ENCODE measurements around the gene DTYMK. TPM values are rescaled to one million over a fixed set of nuclear protein-coding genes. Genes with fewer than 3 reads are reported as not detected.
A peak's percentile ranks its signal among the peaks of the same experiment; 100 is the strongest.

Gene DTYMK
- total RNA-seq, 2 donors from 2014 or later = 55.5 to 107 TPM

DNA sequence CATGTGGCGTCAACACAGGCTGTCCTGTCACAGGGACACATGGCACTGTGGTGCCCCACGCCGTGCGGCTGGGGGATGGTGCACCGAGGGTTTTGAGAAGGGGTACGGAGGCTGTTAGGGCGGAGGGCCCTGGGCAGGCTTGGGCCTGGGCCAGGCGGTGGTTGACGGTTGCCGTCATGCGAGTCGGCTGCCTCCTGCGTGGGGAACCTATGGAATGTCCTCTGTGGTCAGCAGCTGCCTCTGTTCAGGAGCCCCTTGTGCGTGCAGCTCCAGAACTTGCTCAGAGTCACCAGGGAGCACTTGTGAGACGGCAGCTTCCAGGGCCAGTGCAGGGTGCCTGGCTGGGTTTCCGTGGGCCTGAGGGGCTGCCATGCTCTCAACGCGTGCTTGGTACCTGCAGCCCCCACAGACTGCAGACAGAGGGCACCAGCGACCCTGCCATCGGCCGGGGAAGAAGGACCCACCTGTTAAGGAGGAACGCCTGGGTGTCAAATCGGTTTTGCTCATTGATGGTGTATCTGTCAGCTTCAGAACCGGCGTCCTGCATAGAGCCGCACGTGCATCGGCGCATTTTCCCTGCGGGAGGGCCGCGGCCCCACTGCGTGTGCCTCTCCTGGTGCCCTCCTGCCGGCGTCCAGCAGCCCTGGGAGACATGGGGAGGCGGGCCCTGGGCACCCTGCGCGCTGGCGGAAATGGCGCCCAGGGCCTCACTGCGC lies 37.8 kb upstream of the DTYMK start:
- no peak overlapping the region for H3K27ac Mint-ChIP-seq
- peak; percentile 24 for ATAC-seq (replicated peaks)

GRCh38 chr2:241722896-241723454 lies 36.4 kb upstream of the DTYMK start:
- H3K27me3 Mint-ChIP-seq = no peaks in the 10 kb centered on the region
- no peak for ATAC-seq (replicated peaks)
- no peak overlapping the region for H3K4me3 Mint-ChIP-seq
- peaks cover 52% of the 10 kb centered on the region for H3K36me3 Mint-ChIP-seq (ENCODE audit: low read depth)
- no peak overlapping the region for H3K27ac Mint-ChIP-seq
- no peaks in the 10 kb centered on the region for H3K9me3 Mint-ChIP-seq
- H3K4me1 Mint-ChIP-seq = no peaks in the 10 kb centered on the region

More for the DNA sequence above, 37.8 kb upstream of the DTYMK start:
- no peaks in the 10 kb centered on the region for H3K9me3 Mint-ChIP-seq
- H3K27me3 Mint-ChIP-seq = no peaks in the 10 kb centered on the region
- H3K36me3 Mint-ChIP-seq (ENCODE audit: low read depth) = peaks cover 43% of the 10 kb centered on the region
- H3K4me1 Mint-ChIP-seq = no peaks in the 10 kb centered on the region
- H3K4me3 Mint-ChIP-seq = no peak overlapping the region

- ATAC-seq (replicated peaks) = no peak
- no peaks in the 10 kb centered on the region for H3K4me1 Mint-ChIP-seq
Measured at GRCh38 chr2:241721852-241722251, 35.2 kb upstream of the DTYMK start.

DNA sequence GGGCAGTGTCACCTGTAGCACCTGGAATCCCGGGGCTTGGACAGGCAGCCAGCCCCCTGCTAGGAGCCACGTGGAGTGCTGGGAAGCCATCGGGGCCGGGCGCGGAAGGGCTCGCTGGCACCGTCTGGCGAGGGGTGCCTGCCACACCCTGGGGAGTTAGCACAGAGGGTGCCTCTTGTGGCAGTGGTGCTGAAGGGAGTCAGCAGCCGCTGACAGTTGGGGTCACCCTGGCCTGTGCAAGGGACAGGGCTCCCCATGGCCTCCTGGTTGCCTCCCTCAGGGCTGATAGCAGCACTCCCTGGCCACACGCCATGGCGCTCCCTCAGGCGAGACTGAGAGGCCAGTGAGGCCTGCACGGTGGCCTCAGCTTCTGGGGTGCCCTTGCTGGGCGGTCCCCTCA lies 33.9 kb upstream of the DTYMK start:
- H3K27ac Mint-ChIP-seq = no peak overlapping the region
- H3K9me3 Mint-ChIP-seq = no peaks in the 10 kb centered on the region
- H3K36me3 Mint-ChIP-seq (ENCODE audit: low read depth) = peaks cover 71% of the 10 kb centered on the region
- H3K4me1 Mint-ChIP-seq = no peaks in the 10 kb centered on the region
- no peak for ATAC-seq (replicated peaks)
- H3K4me3 Mint-ChIP-seq = no peak overlapping the region
- no peaks in the 10 kb centered on the region for H3K27me3 Mint-ChIP-seq

More at GRCh38 chr2:241721852-241722251, 35.2 kb upstream of the DTYMK start:
- Mint-ChIP-seq H3K4me3 (no peak overlapping the region), H3K27me3 (no peaks in the 10 kb centered on the region), H3K27ac (peak overlapping the region; percentile 70), H3K36me3 (ENCODE audit: low read depth) (peaks cover 63% of the 10 kb centered on the region), H3K9me3 (no peaks in the 10 kb centered on the region)

DNA sequence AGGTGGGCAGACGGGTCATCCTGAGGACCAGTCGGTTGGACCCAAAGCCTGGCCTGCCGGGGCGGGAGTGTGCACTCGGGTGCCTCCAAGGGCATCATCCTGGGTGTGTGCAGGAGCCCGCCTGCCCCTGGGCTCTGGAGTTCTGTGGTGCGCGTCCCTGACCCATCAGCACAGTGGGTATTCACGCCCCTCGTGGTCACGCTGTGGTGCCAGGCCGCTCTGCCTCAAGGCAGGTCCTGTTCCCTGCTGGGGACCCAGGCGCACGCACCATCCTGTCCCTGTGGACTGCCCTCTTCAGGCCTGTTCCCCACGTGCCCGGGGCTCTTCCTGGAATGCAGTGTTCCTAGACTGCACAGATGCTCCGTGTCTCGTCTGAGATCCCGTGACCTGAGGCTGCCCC lies 33.5 kb upstream of the DTYMK start:
- Mint-ChIP-seq H3K9me3 (no peaks in the 10 kb centered on the region), H3K27me3 (no peaks in the 10 kb centered on the region), H3K4me3 (no peak overlapping the region), H3K4me1 (no peaks in the 10 kb centered on the region), H3K36me3 (ENCODE audit: low read depth) (peaks cover 74% of the 10 kb centered on the region), H3K27ac (no peak overlapping the region)
- ATAC-seq (replicated peaks) = no peak

GRCh38 chr2:241719093-241719492 lies 32.5 kb upstream of the DTYMK start:
- Mint-ChIP-seq H3K9me3 (no peaks in the 10 kb centered on the region), H3K4me1 (no peaks in the 10 kb centered on the region), H3K36me3 (ENCODE audit: low read depth) (peaks cover 82% of the 10 kb centered on the region), H3K27ac (no peak overlapping the region), H3K4me3 (no peak overlapping the region), H3K27me3 (no peaks in the 10 kb centered on the region)
- ATAC-seq (replicated peaks) = no peak

DNA sequence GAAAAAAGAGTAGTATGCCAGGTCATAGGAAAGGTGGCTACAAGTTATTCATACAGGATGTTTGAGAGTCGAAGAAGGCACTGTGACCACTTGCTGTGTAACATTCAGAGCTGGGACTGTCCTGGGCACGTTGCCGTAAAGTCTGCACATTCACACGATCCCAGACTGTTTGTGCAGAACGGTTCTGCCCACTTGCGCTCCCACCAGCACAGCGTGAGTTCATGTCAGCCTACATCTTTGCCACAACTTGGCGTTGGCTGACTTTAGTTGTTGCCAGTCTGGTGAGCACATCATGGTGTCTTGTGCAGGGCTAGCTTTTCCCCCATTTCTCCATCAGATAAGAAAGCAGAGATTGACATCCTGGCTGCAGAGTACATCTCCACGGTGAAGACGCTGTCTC lies 22.3 kb upstream of the DTYMK start:
- H3K4me3 Mint-ChIP-seq = no peak overlapping the region
- peaks cover 97% of the 10 kb centered on the region for H3K36me3 Mint-ChIP-seq (ENCODE audit: low read depth)
- H3K27ac Mint-ChIP-seq = no peak overlapping the region
- H3K4me1 Mint-ChIP-seq = peaks cover 8% of the 10 kb centered on the region
- H3K27me3 Mint-ChIP-seq = no peaks in the 10 kb centered on the region
- no peak for ATAC-seq (replicated peaks)
- H3K9me3 Mint-ChIP-seq = no peaks in the 10 kb centered on the region

GRCh38 chr2:241706537-241706936 lies 19.9 kb upstream of the DTYMK start:
- ATAC-seq (replicated peaks) = no peak
- Mint-ChIP-seq H3K27ac (no peak overlapping the region), H3K36me3 (ENCODE audit: low read depth) (peaks cover 84% of the 10 kb centered on the region), H3K4me3 (no peak overlapping the region), H3K4me1 (peaks cover 14% of the 10 kb centered on the region), H3K27me3 (no peaks in the 10 kb centered on the region), H3K9me3 (no peaks in the 10 kb centered on the region)

DNA sequence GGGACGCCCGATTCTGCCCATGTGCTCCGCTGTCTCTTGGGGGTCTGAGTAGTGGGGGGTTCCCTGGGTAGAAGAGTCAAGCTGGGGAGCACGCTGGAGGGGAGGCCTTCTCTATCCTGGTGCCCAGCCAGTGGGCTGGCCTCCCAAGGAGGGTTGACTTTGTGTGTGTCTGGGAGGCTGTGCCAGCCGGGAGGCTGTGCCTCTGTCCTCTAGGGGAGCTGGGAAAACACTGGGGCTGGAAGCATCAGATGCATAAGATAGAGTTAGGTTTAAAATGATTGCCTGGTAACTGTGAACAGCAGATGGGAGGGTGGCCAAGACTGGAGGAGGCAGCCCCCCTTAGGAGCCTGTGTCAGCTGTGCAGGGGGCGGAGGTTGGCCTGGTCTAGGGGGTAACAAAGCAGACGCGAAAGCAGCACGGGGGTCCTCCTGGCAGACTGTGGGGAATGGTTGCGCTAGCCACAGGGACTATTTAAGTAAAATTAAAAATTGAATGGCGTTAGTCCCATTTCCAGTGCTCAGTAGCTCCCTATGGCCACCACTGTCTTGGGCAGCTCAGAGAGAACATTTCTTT lies 16.5 kb upstream of the DTYMK start:
- Mint-ChIP-seq H3K27ac (peak overlapping the region; percentile 89), H3K4me3 (peak overlapping the region; percentile 88), H3K36me3 (ENCODE audit: low read depth) (peaks cover 59% of the 10 kb centered on the region), H3K27me3 (no peaks in the 10 kb centered on the region), H3K9me3 (no peaks in the 10 kb centered on the region), H3K4me1 (peaks cover 13% of the 10 kb centered on the region)
- no peak for ATAC-seq (replicated peaks)

DNA sequence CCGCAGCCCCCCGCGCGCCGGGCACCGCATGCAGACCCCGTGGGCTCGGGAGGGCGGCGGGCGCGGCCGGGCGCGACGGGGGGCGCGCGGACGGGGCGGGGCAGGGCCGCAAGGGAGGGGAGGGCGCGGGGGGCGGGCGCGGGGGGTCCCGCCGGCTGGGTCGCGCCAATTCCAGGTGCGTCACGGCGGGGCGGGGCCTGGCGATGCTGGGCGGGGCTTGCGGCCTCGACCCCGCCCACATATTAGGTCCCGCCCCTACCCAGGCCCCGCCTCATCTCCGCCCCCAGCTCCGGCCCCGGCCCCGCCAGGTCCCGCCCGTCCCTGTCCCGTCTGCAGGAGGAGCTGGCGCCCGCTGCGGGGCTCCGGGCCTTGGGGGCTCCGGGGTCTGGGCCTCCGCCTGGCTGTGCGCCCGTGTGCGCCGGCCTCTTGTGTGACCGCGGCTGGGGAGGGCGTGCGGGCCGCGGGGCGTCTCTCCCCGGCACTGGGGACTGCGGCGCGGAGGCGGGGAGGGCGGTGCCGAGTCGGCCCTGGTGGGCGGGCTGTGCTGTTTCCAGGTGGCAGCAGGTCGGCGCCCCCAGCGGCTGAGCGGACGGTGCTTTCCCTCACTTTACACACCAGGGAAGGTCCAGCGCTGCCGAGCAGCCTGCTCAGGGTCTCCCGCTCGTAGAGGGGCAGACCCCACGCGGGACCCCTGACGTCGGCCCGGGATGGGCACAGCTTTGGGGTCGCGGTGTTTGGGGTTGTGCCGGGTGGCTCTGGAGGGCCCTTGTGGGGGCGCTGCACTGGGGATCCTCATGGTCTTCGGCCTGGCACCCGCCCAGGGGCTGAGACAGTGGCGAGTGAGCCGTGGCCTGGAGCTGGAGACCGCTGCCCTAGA lies 15.8 kb upstream of the DTYMK start:
- Mint-ChIP-seq H3K27ac (peak overlapping the region; percentile 89), H3K27me3 (no peaks in the 10 kb centered on the region), H3K9me3 (no peaks in the 10 kb centered on the region), H3K36me3 (ENCODE audit: low read depth) (peaks cover 51% of the 10 kb centered on the region), H3K4me1 (peaks cover 13% of the 10 kb centered on the region), H3K4me3 (peak overlapping the region; percentile 88)
- ATAC-seq (replicated peaks) = peak; percentile 79

- ATAC-seq (replicated peaks) = peak; percentile 76
- H3K9me3 Mint-ChIP-seq = no peaks in the 10 kb centered on the region
- no peaks in the 10 kb centered on the region for H3K27me3 Mint-ChIP-seq
Measured at GRCh38 chr2:241701399-241702154, 15.0 kb upstream of the DTYMK start, which contains the start of gene ING5. TSS of gene ING5 (plus strand) at chr2:241702039. CDS start at chr2:241702066, 27 bp downstream.

GRCh38 chr2:241701149-241701398 lies 14.5 kb upstream of the DTYMK start:
- peak overlapping the region; percentile 81 for H3K27ac Mint-ChIP-seq
- no peak for ATAC-seq (replicated peaks)
- peak overlapping the region; percentile 82 for H3K4me3 Mint-ChIP-seq
- peaks cover 39% of the 10 kb centered on the region for H3K36me3 Mint-ChIP-seq (ENCODE audit: low read depth)
- no peaks in the 10 kb centered on the region for H3K9me3 Mint-ChIP-seq
- no peaks in the 10 kb centered on the region for H3K27me3 Mint-ChIP-seq
- peaks cover 13% of the 10 kb centered on the region for H3K4me1 Mint-ChIP-seq

More at GRCh38 chr2:241701399-241702154, 15.0 kb upstream of the DTYMK start, which contains the start of gene ING5:
- Mint-ChIP-seq H3K36me3 (ENCODE audit: low read depth) (peaks cover 43% of the 10 kb centered on the region), H3K27ac (peak within 1 kb of the TSS; percentile 89), H3K4me3 (peak within 1 kb of the TSS; percentile 88), H3K4me1 (peaks cover 13% of the 10 kb centered on the region)

GRCh38 chr2:241695651-241696050 lies 9.0 kb upstream of the DTYMK start:
- no peak overlapping the region for H3K4me3 Mint-ChIP-seq
- no peak for ATAC-seq (replicated peaks)
- H3K27ac Mint-ChIP-seq = no peak overlapping the region
- H3K9me3 Mint-ChIP-seq = no peaks in the 10 kb centered on the region
- peaks cover 37% of the 10 kb centered on the region for H3K36me3 Mint-ChIP-seq (ENCODE audit: low read depth)
- no peaks in the 10 kb centered on the region for H3K27me3 Mint-ChIP-seq
- H3K4me1 Mint-ChIP-seq = peaks cover 4% of the 10 kb centered on the region

GRCh38 chr2:241692448-241692847 lies 5.8 kb upstream of the DTYMK start:
- H3K27me3 Mint-ChIP-seq = no peaks in the 10 kb centered on the region

More at GRCh38 chr2:241692448-241692847, 5.8 kb upstream of the DTYMK start:
- Mint-ChIP-seq H3K9me3 (no peaks in the 10 kb centered on the region), H3K4me3 (no peak overlapping the region), H3K36me3 (ENCODE audit: low read depth) (peaks cover 61% of the 10 kb centered on the region), H3K4me1 (no peaks in the 10 kb centered on the region), H3K27ac (no peak overlapping the region)
- ATAC-seq (replicated peaks) = no peak

Measured in activated T-helper 17 cell treated with anti-CD3 and anti-CD28 coated beads, Interleukin-2, amount 50 U/mL, for 72 hours (primary cell).